Measurements from ENCODE around the gene FOXO3.

Gene FOXO3

GRCh38 chr6:108574457-108575141, 13.9 kb downstream of the FOXO3 start:
- H3K4me3 Mint-ChIP-seq = no peak overlapping the region
- peaks cover 52% of the 10 kb centered on the region for H3K36me3 Mint-ChIP-seq (ENCODE audit: low read depth)
- no peak overlapping the region for H3K27ac Mint-ChIP-seq

GRCh38 chr6:108575905-108576494, 15.3 kb downstream of the FOXO3 start:
- intact Hi-C loops (cut with micrococcal nuclease) = loop anchor here (5.0 kb wide), 1 partner anchor 46 kb away; no protein-coding TSS in a partner anchor
- Mint-ChIP-seq H3K4me1 (ENCODE audit: low read depth) (peaks cover 74% of the 10 kb centered on the region), H3K9me3 (no peaks in the 10 kb centered on the region), H3K4me3 (no peak overlapping the region), H3K27ac (no peak overlapping the region), H3K36me3 (ENCODE audit: low read depth) (peaks cover 38% of the 10 kb centered on the region), H3K27me3 (no peaks in the 10 kb centered on the region)

More at GRCh38 chr6:108574457-108575141, 13.9 kb downstream of the FOXO3 start:
- Mint-ChIP-seq H3K4me1 (ENCODE audit: low read depth) (peaks cover 67% of the 10 kb centered on the region), H3K9me3 (no peaks in the 10 kb centered on the region), H3K27me3 (no peaks in the 10 kb centered on the region)
- intact Hi-C loops (cut with micrococcal nuclease) = loop anchor here (5.0 kb wide), 1 partner anchor 48 kb away; no protein-coding TSS in a partner anchor

DNA sequence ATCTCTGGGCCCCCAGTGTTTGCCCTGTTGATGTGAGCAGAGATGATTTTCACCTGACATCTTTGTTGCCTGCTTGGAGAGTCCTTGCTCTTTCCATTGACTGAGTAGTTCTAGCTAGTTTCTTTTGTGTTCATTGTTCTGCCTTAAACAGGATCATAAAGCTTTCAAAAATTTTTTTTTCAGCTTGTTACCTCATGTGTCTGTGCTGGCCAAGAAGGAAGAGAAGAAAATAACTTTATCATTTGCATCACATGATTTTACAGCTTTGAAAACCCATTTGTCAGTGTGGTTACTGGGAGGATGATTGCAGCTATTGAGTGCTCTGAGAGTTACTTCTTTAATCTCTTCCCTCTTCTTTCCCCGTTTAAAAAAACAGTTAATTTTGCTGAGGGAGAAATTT, 16.0 kb downstream of the FOXO3 start:
- peaks cover 74% of the 10 kb centered on the region for H3K4me1 Mint-ChIP-seq (ENCODE audit: low read depth)
- H3K4me3 Mint-ChIP-seq = no peak overlapping the region
- H3K27ac Mint-ChIP-seq = peak overlapping the region; percentile 9
- H3K36me3 Mint-ChIP-seq (ENCODE audit: low read depth) = peaks cover 31% of the 10 kb centered on the region
- intact Hi-C loops (cut with micrococcal nuclease) = loop anchor here (5.0 kb wide), 1 partner anchor 46 kb away; no protein-coding TSS in a partner anchor
- no peaks in the 10 kb centered on the region for H3K9me3 Mint-ChIP-seq
- H3K27me3 Mint-ChIP-seq = no peaks in the 10 kb centered on the region

DNA sequence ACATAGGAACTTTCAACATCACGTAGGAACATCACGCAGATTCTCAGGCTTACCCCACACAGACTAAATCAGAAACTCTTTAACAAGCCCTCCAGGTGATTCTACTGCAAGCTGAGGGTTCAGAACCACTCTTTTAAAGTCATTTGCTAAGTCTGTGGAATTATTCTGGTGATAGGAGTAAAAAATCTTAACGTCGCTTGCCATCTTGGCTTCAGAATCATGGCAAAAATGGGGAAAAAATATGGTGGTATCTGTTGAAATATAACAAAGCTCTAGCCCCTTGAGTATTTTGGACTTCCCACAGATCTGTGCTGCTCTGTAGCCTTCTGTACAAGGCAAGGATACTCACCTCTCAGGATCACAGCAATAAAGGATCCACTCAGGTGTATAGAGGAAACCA, 17.4 kb downstream of the FOXO3 start:
- Mint-ChIP-seq H3K4me1 (ENCODE audit: low read depth) (peaks cover 77% of the 10 kb centered on the region), H3K9me3 (no peaks in the 10 kb centered on the region), H3K27ac (no peak overlapping the region), H3K4me3 (no peak overlapping the region), H3K27me3 (no peaks in the 10 kb centered on the region), H3K36me3 (ENCODE audit: low read depth) (peaks cover 26% of the 10 kb centered on the region)
- intact Hi-C loops (cut with micrococcal nuclease) = loop anchor here (5.0 kb wide), 1 partner anchor 44 kb away; no protein-coding TSS in a partner anchor

DNA sequence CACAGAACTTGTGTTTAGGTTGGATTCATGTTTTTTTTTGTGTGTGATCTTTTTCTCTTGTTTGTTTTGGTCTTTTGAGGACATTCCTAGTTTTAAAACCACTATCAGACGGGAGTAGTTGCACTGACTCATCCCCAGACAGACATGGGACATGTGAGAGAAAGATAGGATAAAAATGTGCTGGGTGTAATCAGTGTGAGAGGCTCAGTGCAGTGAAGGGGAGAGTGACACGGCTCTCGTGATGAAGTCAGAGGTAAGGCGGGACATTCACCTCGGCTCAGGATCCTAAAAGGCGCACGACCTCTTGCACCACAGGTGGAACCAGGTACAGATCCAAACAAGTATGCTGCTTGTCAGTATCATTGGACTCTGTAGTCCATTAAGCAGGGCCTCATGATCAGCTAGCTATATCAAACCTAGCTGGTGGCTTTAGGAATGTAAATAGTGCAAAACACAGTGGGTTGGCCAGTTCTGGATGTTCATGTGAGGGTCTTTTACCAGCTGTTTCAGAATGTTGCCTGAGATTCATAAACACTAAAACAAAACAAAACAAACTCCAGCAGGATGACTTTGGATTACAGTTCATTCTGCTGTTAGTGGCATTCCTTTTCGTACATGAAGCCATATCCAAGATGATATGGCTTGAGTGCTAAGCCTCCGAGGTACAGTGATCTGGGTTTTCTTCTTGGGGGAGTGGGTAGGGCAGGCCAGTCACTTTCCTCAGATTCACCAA, 18.0 kb downstream of the FOXO3 start:
- Mint-ChIP-seq H3K4me3 (no peak overlapping the region), H3K27ac (no peak overlapping the region), H3K36me3 (ENCODE audit: low read depth) (peaks cover 20% of the 10 kb centered on the region), H3K4me1 (ENCODE audit: low read depth) (peaks cover 80% of the 10 kb centered on the region), H3K27me3 (no peaks in the 10 kb centered on the region), H3K9me3 (no peaks in the 10 kb centered on the region)
- intact Hi-C loops (cut with micrococcal nuclease) = loop anchor here (5.0 kb wide), 1 partner anchor 44 kb away; no protein-coding TSS in a partner anchor

- peaks cover 20% of the 10 kb centered on the region for H3K36me3 Mint-ChIP-seq (ENCODE audit: low read depth)
- no peaks in the 10 kb centered on the region for H3K9me3 Mint-ChIP-seq
- peaks cover 78% of the 10 kb centered on the region for H3K4me1 Mint-ChIP-seq (ENCODE audit: low read depth)
- intact Hi-C loops (cut with micrococcal nuclease) = loop anchor here (5.0 kb wide), 1 partner anchor 43 kb away; no protein-coding TSS in a partner anchor
- H3K27ac Mint-ChIP-seq = no peak overlapping the region
- no peak overlapping the region for H3K4me3 Mint-ChIP-seq
- no peaks in the 10 kb centered on the region for H3K27me3 Mint-ChIP-seq
Measured at GRCh38 chr6:108579328-108579721, 18.6 kb downstream of the FOXO3 start.

DNA sequence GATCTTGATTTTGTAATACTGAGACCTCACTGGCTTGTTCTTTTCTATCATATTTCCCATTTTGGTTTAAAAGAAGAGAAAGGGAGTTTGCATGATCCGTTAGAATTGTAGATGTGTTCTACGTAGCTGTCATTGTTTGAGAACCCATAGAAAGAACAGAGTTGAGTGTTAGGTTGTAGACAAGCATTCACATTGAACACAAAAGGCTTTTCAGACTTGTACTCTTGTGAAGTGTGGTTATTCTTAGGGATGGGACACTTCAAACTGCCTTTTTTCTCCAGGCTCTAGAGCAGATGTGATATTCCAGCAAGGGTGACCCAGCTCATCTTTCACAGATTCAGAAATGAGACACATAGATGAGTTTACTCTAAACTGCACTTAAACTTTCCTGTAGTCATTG, 19.9 kb downstream of the FOXO3 start:
- Mint-ChIP-seq H3K27me3 (no peaks in the 10 kb centered on the region), H3K36me3 (ENCODE audit: low read depth) (peaks cover 20% of the 10 kb centered on the region), H3K27ac (peak overlapping the region; percentile 5), H3K9me3 (no peaks in the 10 kb centered on the region), H3K4me3 (no peak overlapping the region), H3K4me1 (ENCODE audit: low read depth) (peaks cover 73% of the 10 kb centered on the region)
- intact Hi-C loops (cut with micrococcal nuclease) = no loop called here

GRCh38 chr6:108581237-108581931, 20.7 kb downstream of the FOXO3 start:
- Mint-ChIP-seq H3K9me3 (no peaks in the 10 kb centered on the region), H3K4me3 (no peak overlapping the region), H3K27ac (peak overlapping the region; percentile 5), H3K36me3 (ENCODE audit: low read depth) (peaks cover 20% of the 10 kb centered on the region), H3K27me3 (no peaks in the 10 kb centered on the region), H3K4me1 (ENCODE audit: low read depth) (peaks cover 73% of the 10 kb centered on the region)
- intact Hi-C loops (cut with micrococcal nuclease) = no loop called here

GRCh38 chr6:108581932-108582475, 21.3 kb downstream of the FOXO3 start:
- H3K9me3 Mint-ChIP-seq = no peaks in the 10 kb centered on the region
- H3K27ac Mint-ChIP-seq = no peak overlapping the region
- no peaks in the 10 kb centered on the region for H3K27me3 Mint-ChIP-seq
- H3K4me1 Mint-ChIP-seq (ENCODE audit: low read depth) = peaks cover 73% of the 10 kb centered on the region
- no peak overlapping the region for H3K4me3 Mint-ChIP-seq
- intact Hi-C loops (cut with micrococcal nuclease) = no loop called here
- H3K36me3 Mint-ChIP-seq (ENCODE audit: low read depth) = peaks cover 20% of the 10 kb centered on the region

GRCh38 chr6:108582618-108583017, 21.9 kb downstream of the FOXO3 start:
- H3K4me3 Mint-ChIP-seq = no peak overlapping the region
- H3K27ac Mint-ChIP-seq = no peak overlapping the region
- no peaks in the 10 kb centered on the region for H3K9me3 Mint-ChIP-seq
- H3K36me3 Mint-ChIP-seq (ENCODE audit: low read depth) = peaks cover 20% of the 10 kb centered on the region
- peaks cover 73% of the 10 kb centered on the region for H3K4me1 Mint-ChIP-seq (ENCODE audit: low read depth)
- no peaks in the 10 kb centered on the region for H3K27me3 Mint-ChIP-seq
- intact Hi-C loops (cut with micrococcal nuclease) = no loop called here

GRCh38 chr6:108584323-108584722, 23.6 kb downstream of the FOXO3 start:
- H3K27ac Mint-ChIP-seq = no peak overlapping the region
- peaks cover 79% of the 10 kb centered on the region for H3K4me1 Mint-ChIP-seq (ENCODE audit: low read depth)
- H3K4me3 Mint-ChIP-seq = no peak overlapping the region
- H3K27me3 Mint-ChIP-seq = no peaks in the 10 kb centered on the region
- no peaks in the 10 kb centered on the region for H3K9me3 Mint-ChIP-seq
- peaks cover 6% of the 10 kb centered on the region for H3K36me3 Mint-ChIP-seq (ENCODE audit: low read depth)
- intact Hi-C loops (cut with micrococcal nuclease) = no loop called here

DNA sequence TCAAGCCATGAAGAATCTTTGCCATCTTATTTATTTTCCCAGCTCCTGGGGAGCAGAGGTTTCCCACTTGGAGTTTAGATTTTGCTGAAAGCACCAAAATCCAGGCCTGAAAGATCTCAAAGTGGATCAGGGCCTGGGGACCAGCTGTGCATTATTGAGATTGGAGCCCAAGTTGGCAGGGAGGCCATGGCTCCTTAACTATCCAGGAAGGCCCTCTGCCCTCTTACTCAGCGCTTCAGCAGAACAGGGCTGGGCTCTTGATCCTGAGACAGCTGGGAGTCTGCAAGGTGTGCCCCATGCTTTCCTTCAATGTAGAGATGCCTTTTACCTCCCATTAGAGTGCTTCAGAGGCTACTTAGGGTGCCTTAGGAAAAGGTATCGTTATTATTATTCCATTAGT, 24.6 kb downstream of the FOXO3 start:
- H3K36me3 Mint-ChIP-seq (ENCODE audit: low read depth) = peaks cover 5% of the 10 kb centered on the region
- no peak overlapping the region for H3K27ac Mint-ChIP-seq
- H3K4me3 Mint-ChIP-seq = no peak overlapping the region
- H3K9me3 Mint-ChIP-seq = no peaks in the 10 kb centered on the region
- peaks cover 75% of the 10 kb centered on the region for H3K4me1 Mint-ChIP-seq (ENCODE audit: low read depth)
- H3K27me3 Mint-ChIP-seq = no peaks in the 10 kb centered on the region
- intact Hi-C loops (cut with micrococcal nuclease) = no loop called here

GRCh38 chr6:108585921-108586536, 25.3 kb downstream of the FOXO3 start:
- intact Hi-C loops (cut with micrococcal nuclease) = no loop called here
- Mint-ChIP-seq H3K4me1 (ENCODE audit: low read depth) (peaks cover 73% of the 10 kb centered on the region), H3K4me3 (no peak overlapping the region), H3K36me3 (ENCODE audit: low read depth) (peaks cover 5% of the 10 kb centered on the region), H3K27ac (peak overlapping the region; percentile 4), H3K27me3 (no peaks in the 10 kb centered on the region), H3K9me3 (no peaks in the 10 kb centered on the region)

All from dendritic cell treated with granulocyte-macrophage colony-stimulating factor and Interleukin-4, amounts not matched to agents 40 ng/mL and 50 ng/mL, for 4 days (primary cell).